Stimulated activated CD4-positive, alpha-beta T cell treated with anti-CD3 and anti-CD28 coated beads, Interleukin-2, amount 100 ng/mL, for 24 hours (primary cell): ENCODE results near the gene LIF.
A peak's percentile ranks its signal among the peaks of the same experiment; 100 is the strongest.
"Not testable (repeated sequence)": the region's sequence is repeated elsewhere in the genome, so short reads cannot be mapped to it uniquely, and the experiment has no call there.

Experiments
- DNase-seq, 2 donors: peaks; one replicate each; pipeline ENCODE4 v3.0.0-alpha.2; 2020

Gene LIF

GRCh38 chr22:30224161-30224857 is 22.2 kb downstream of the LIF start:
- DNase-seq: no peak

- no peak for DNase-seq
Measured at GRCh38 chr22:30223303-30223702, 23.3 kb downstream of the LIF start.

- no peak for DNase-seq
Measured at GRCh38 chr22:30222321-30222720, 24.2 kb downstream of the LIF start.

- DNase-seq: peak; percentile 45 to 64
Measured at GRCh38 chr22:30221121-30221992, 25.2 kb downstream of the LIF start.

- no peak for DNase-seq
Measured at GRCh38 chr22:30220338-30221012, 26.1 kb downstream of the LIF start.

GRCh38 chr22:30219668-30220278 is 26.8 kb downstream of the LIF start:
- no peak for DNase-seq

- no peak for DNase-seq
Measured at GRCh38 chr22:30219049-30219654, 27.4 kb downstream of the LIF start.

GRCh38 chr22:30217698-30218560 is 28.6 kb downstream of the LIF start:
- DNase-seq: no peak

GRCh38 chr22:30216710-30217109 is 29.8 kb downstream of the LIF start:
- DNase-seq: no peak

GRCh38 chr22:30216272-30216671 is 30.3 kb downstream of the LIF start:
- not testable (repeated sequence) for DNase-seq

GRCh38 chr22:30214703-30215407 is 31.7 kb downstream of the LIF start:
- DNase-seq: no peak

- DNase-seq: no peak
Measured at GRCh38 chr22:30212996-30213441, 33.5 kb downstream of the LIF start.

GRCh38 chr22:30212363-30212995 is 34.1 kb downstream of the LIF start:
- DNase-seq: peak in 1 of 2 donors; percentile 20

- DNase-seq: no peak
Measured at GRCh38 chr22:30211124-30211820, 35.3 kb downstream of the LIF start.

- no peak for DNase-seq
Measured at GRCh38 chr22:30210235-30210909, 36.2 kb downstream of the LIF start.

- no peak for DNase-seq
Measured at GRCh38 chr22:30209642-30210041, 36.9 kb downstream of the LIF start.

- no peak for DNase-seq
Measured at GRCh38 chr22:30208631-30209603, 37.6 kb downstream of the LIF start.

- no peak for DNase-seq
Measured at GRCh38 chr22:30206944-30207343, 39.6 kb downstream of the LIF start.
